Cardiac fibroblast (primary cell): ENCODE results near the gene NBPF10.
"Not testable (repeated sequence)": the region's sequence is repeated elsewhere in the genome, so short reads cannot be mapped to it uniquely, and the experiment has no call there.

ENCODE experiments used
- DNase-seq, 2 donors: peaks; one replicate each; pipeline versions ENCODE4 v3.0.0 to v3.0.0-alpha.2; 2010; ENCODE audit warnings: low read depth in 2 of 2
- H3K4me3 ChIP-seq, 2 donors: replicated peaks in 1 of 2; 1 replicate in 1 of 2; 2 replicates in 1 of 2; pipeline ENCODE4 v1.5.1; 2011; ENCODE audit warnings: low read depth in 2 of 2, low read length in 2 of 2, mild to moderate bottlenecking in 2 of 2, moderate library complexity in 1 of 2

Gene NBPF10

GRCh38 chr1:146144465-146144864, at the start of gene NBPF10:
NBPF10 (minus strand) TSS chr1:146144804; CDS start chr1:146144769, 35 bp downstream.
- DNase-seq, H3K4me3 ChIP-seq: not testable (repeated sequence)

GRCh38 chr1:146174531-146174930, 29.9 kb upstream of the NBPF10 start:
- H3K4me3 ChIP-seq, DNase-seq: not testable (repeated sequence)

- not testable (repeated sequence) for DNase-seq, H3K4me3 ChIP-seq
Observed at GRCh38 chr1:146167740-146168139, 23.1 kb upstream of the NBPF10 start.

GRCh38 chr1:146167273-146167672, 22.7 kb upstream of the NBPF10 start:
- not testable (repeated sequence) for DNase-seq

More at GRCh38 chr1:146167273-146167672, 22.7 kb upstream of the NBPF10 start:
- H3K4me3 ChIP-seq, result not testable (repeated sequence)
